ENCODE measurements around the gene CPEB3. TPM values are rescaled to one million over a fixed set of nuclear protein-coding genes. Genes with fewer than 3 reads are reported as not detected.
A peak's percentile ranks its signal among the peaks of the same experiment; 100 is the strongest.

The CPEB3 gene
- total and polyA plus RNA-seq, 2 donors (not counting 1 experiment from before 2014, with no cell fraction given) = 0.37 to 0.66 TPM

- Histone ChIP-seq H4K20me1 (ENCODE audit: control insufficient read depth, extremely low read depth, insufficient read depth, low read length) (no peaks in the 10 kb centered on the region), H3K4me3 (replicated peaks in 1 of 4; ENCODE audit: control extremely low read depth in 1 of 4, insufficient read depth in 1 of 4, low read depth in 3 of 4, low read length in 4 of 4) (no peak overlapping the region), H3K27me3 (ENCODE audit: control insufficient read depth, insufficient read depth, low read length) (no peaks in the 10 kb centered on the region), H3K4me2 (ENCODE audit: extremely low read depth, insufficient read depth, low read length) (no peak overlapping the region), H3K4me1 (ENCODE audit: control insufficient read depth, extremely low read depth, insufficient read depth, low read length) (no peaks in the 10 kb centered on the region), H3K36me3 (ENCODE audit: control insufficient read depth, insufficient read depth, low read length) (peaks cover 5% of the 10 kb centered on the region), H2AFZ (ENCODE audit: low read length) (no peak overlapping the region), H3K27ac (ENCODE audit: insufficient read depth, low read length) (no peak overlapping the region), H3K9me3 (ENCODE audit: control insufficient read depth, insufficient read depth, low read depth, low read length) (no peaks in the 10 kb centered on the region), H3K9ac (ENCODE audit: insufficient read depth, low read length) (no peak overlapping the region), H3K79me2 (ENCODE audit: control insufficient read depth, insufficient read depth, low read length) (no peaks in the 10 kb centered on the region)
- TF ChIP-seq EZH2 (IDR thresholded peaks at IDR 0.05; ENCODE audit: low read length, missing control alignments) (no peak), CTCF (conservative IDR thresholded peaks at IDR 0.05 in 1 of 2, IDR thresholded peaks at IDR 0.05 in 1 of 2; ENCODE audit: low read depth in 1 of 2, low read length in 2 of 2) (no peak)
- peak in 1 of 2 donors; percentile 70 for DNase-seq (ENCODE audit: low read depth in 2 of 2)
Measured at GRCh38 chr10:92024700-92025099, 266.2 kb downstream of the CPEB3 start.

- no peaks in the 10 kb centered on the region for H3K9me3 ChIP-seq (ENCODE audit: control insufficient read depth, insufficient read depth, low read depth, low read length)
- H2AFZ ChIP-seq (ENCODE audit: low read length) = no peak overlapping the region
- no peak overlapping the region for H3K4me3 ChIP-seq (replicated peaks in 1 of 4; ENCODE audit: control extremely low read depth in 1 of 4, insufficient read depth in 1 of 4, low read depth in 3 of 4, low read length in 4 of 4)
- H3K79me2 ChIP-seq (ENCODE audit: control insufficient read depth, insufficient read depth, low read length) = no peaks in the 10 kb centered on the region
- no peak overlapping the region for H3K9ac ChIP-seq (ENCODE audit: insufficient read depth, low read length)
- H3K4me1 ChIP-seq (ENCODE audit: control insufficient read depth, extremely low read depth, insufficient read depth, low read length) = no peaks in the 10 kb centered on the region
- H3K27ac ChIP-seq (ENCODE audit: insufficient read depth, low read length) = no peak overlapping the region
- no peaks in the 10 kb centered on the region for H4K20me1 ChIP-seq (ENCODE audit: control insufficient read depth, extremely low read depth, insufficient read depth, low read length)
- H3K36me3 ChIP-seq (ENCODE audit: control insufficient read depth, insufficient read depth, low read length) = peaks cover 9% of the 10 kb centered on the region
- H3K27me3 ChIP-seq (ENCODE audit: control insufficient read depth, insufficient read depth, low read length) = no peaks in the 10 kb centered on the region
- H3K4me2 ChIP-seq (ENCODE audit: extremely low read depth, insufficient read depth, low read length) = no peak overlapping the region
- DNase-seq (ENCODE audit: low read depth in 2 of 2) = no peak
- TF ChIP-seq CTCF (conservative IDR thresholded peaks at IDR 0.05 in 1 of 2, IDR thresholded peaks at IDR 0.05 in 1 of 2; ENCODE audit: low read depth in 1 of 2, low read length in 2 of 2) (no peak), EZH2 (IDR thresholded peaks at IDR 0.05; ENCODE audit: low read length, missing control alignments) (no peak)
Measured at GRCh38 chr10:92014620-92015019, 276.3 kb downstream of the CPEB3 start.

GRCh38 chr10:92011560-92012214 lies 279.2 kb downstream of the CPEB3 start:
- H3K36me3 ChIP-seq (ENCODE audit: control insufficient read depth, insufficient read depth, low read length) = peaks cover 4% of the 10 kb centered on the region
- no peaks in the 10 kb centered on the region for H3K79me2 ChIP-seq (ENCODE audit: control insufficient read depth, insufficient read depth, low read length)
- no peak overlapping the region for H3K27ac ChIP-seq (ENCODE audit: insufficient read depth, low read length)
- H3K4me3 ChIP-seq (replicated peaks in 1 of 4; ENCODE audit: control extremely low read depth in 1 of 4, insufficient read depth in 1 of 4, low read depth in 3 of 4, low read length in 4 of 4) = no peak overlapping the region
- H3K4me2 ChIP-seq (ENCODE audit: extremely low read depth, insufficient read depth, low read length) = no peak overlapping the region
- H3K27me3 ChIP-seq (ENCODE audit: control insufficient read depth, insufficient read depth, low read length) = no peaks in the 10 kb centered on the region
- H2AFZ ChIP-seq (ENCODE audit: low read length) = no peak overlapping the region
- no peaks in the 10 kb centered on the region for H4K20me1 ChIP-seq (ENCODE audit: control insufficient read depth, extremely low read depth, insufficient read depth, low read length)
- H3K9ac ChIP-seq (ENCODE audit: insufficient read depth, low read length) = no peak overlapping the region
- no peaks in the 10 kb centered on the region for H3K4me1 ChIP-seq (ENCODE audit: control insufficient read depth, extremely low read depth, insufficient read depth, low read length)
- DNase-seq (ENCODE audit: low read depth in 2 of 2) = peak; percentile 56 to 77
- no peak for TF ChIP-seq EZH2 (IDR thresholded peaks at IDR 0.05; ENCODE audit: low read length, missing control alignments)
- no peak for TF ChIP-seq CTCF (conservative IDR thresholded peaks at IDR 0.05 in 1 of 2, IDR thresholded peaks at IDR 0.05 in 1 of 2; ENCODE audit: low read depth in 1 of 2, low read length in 2 of 2)
- H3K9me3 ChIP-seq (ENCODE audit: control insufficient read depth, insufficient read depth, low read depth, low read length) = no peaks in the 10 kb centered on the region
